ENCODE measurements around the gene POTEC.
"Not testable (repeated sequence)": the region's sequence is repeated elsewhere in the genome, so short reads cannot be mapped to it uniquely, and the experiment has no call there.

The POTEC gene

GRCh38 chr18:14543446-14543964 is at the start of gene POTEC:
Gene POTEC, minus strand, starts transcription at chr18:14543600. Its CDS starts 454 bp downstream, at chr18:14543146.
- DNase-seq = not testable (repeated sequence)

- no peak for DNase-seq
Measured at GRCh38 chr18:14577971-14578370, 34.6 kb upstream of the POTEC start.

GRCh38 chr18:14559502-14559901 is 16.1 kb upstream of the POTEC start:
- not testable (repeated sequence) for DNase-seq

GRCh38 chr18:14531659-14532058 is 11.7 kb downstream of the POTEC start:
- DNase-seq = not testable (repeated sequence)

- not testable (repeated sequence) for DNase-seq
Measured at GRCh38 chr18:14510707-14511106, 32.7 kb downstream of the POTEC start.

GRCh38 chr18:14503691-14504090 is 39.7 kb downstream of the POTEC start:
- not testable (repeated sequence) for DNase-seq

GRCh38 chr18:14501894-14502293 is 41.5 kb downstream of the POTEC start:
- not testable (repeated sequence) for DNase-seq

- DNase-seq = not testable (repeated sequence)
Measured at GRCh38 chr18:14489256-14490014, 54.0 kb downstream of the POTEC start.

- DNase-seq = not testable (repeated sequence)
Measured at GRCh38 chr18:14488789-14489188, 54.6 kb downstream of the POTEC start.

GRCh38 chr18:14486926-14487580 is 56.3 kb downstream of the POTEC start:
- not testable (repeated sequence) for DNase-seq

GRCh38 chr18:14479076-14479475 is 64.3 kb downstream of the POTEC start:
- not testable (repeated sequence) for DNase-seq

GRCh38 chr18:14475520-14475919 is 67.9 kb downstream of the POTEC start:
- DNase-seq = not testable (repeated sequence)

- DNase-seq = not testable (repeated sequence)
Measured at GRCh38 chr18:14474752-14475151, 68.6 kb downstream of the POTEC start.

- DNase-seq = not testable (repeated sequence)
Measured at GRCh38 chr18:14474007-14474720, 69.2 kb downstream of the POTEC start.

GRCh38 chr18:14473250-14474006 is 70.0 kb downstream of the POTEC start:
- DNase-seq = not testable (repeated sequence)

- DNase-seq = not testable (repeated sequence)
Measured at GRCh38 chr18:14471286-14471685, 72.1 kb downstream of the POTEC start.

- DNase-seq = not testable (repeated sequence)
Measured at GRCh38 chr18:14470446-14470845, 73.0 kb downstream of the POTEC start.

- not testable (repeated sequence) for DNase-seq
Measured at GRCh38 chr18:14470046-14470445, 73.4 kb downstream of the POTEC start.

- DNase-seq = not testable (repeated sequence)
Measured at GRCh38 chr18:14465989-14466388, 77.4 kb downstream of the POTEC start.
